Measurements from ENCODE around the gene SFTPB.
"Not testable (repeated sequence)": the region's sequence is repeated elsewhere in the genome, so short reads cannot be mapped to it uniquely, and the experiment has no call there.

The SFTPB gene

DNA sequence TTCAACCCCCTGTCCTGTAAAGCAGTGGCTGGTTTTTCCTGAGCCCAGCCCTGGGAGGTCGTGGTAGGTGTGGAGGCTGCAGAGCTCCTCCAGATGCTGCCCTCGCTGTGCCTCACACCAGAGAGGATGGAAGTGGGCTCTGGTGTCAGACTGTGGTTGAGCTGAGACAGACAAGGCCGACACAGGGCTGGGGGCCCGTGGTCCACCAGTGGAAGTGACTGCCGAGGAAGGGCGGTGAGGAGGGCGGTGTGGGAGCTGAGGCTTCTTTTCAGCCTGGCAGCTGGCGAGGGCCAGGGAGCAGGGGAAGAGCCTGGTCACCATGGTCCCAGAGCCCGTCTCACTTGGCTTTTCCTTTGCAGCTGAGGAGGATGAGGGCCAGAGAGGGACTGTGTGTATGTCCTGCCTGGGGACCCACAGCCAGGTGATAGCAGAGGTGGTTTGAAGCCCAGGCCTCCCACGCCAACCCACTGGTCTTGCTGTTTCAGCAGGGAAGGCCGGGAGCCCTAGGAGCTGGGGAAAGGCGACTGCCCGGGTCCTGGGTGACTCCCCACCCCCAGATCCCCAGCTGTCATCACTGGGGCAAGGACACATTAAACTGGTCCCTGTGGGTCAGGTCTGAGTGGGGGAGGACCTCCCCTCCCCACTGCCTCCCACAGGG is 8.5 kb downstream of the SFTPB start:
- no peak overlapping the region for H3K4me3 ChIP-seq (ENCODE audit: low read depth, low read length)
- TF ChIP-seq, protein P1, sequence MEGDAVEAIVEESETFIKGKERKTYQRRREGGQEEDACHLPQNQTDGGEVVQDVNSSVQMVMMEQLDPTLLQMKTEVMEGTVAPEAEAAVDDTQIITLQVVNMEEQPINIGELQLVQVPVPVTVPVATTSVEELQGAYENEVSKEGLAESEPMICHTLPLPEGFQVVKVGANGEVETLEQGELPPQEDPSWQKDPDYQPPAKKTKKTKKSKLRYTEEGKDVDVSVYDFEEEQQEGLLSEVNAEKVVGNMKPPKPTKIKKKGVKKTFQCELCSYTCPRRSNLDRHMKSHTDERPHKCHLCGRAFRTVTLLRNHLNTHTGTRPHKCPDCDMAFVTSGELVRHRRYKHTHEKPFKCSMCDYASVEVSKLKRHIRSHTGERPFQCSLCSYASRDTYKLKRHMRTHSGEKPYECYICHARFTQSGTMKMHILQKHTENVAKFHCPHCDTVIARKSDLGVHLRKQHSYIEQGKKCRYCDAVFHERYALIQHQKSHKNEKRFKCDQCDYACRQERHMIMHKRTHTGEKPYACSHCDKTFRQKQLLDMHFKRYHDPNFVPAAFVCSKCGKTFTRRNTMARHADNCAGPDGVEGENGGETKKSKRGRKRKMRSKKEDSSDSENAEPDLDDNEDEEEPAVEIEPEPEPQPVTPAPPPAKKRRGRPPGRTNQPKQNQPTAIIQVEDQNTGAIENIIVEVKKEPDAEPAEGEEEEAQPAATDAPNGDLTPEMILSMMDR (IDR thresholded peaks at IDR 0.05; ENCODE audit: low read depth, low read length): no peak
- in situ Hi-C loops (cut with HindIII; ENCODE audit: low sequenced_read_pairs): no loop called here
- no peak for DNase-seq (ENCODE audit: low read depth, low spot score)

DNA sequence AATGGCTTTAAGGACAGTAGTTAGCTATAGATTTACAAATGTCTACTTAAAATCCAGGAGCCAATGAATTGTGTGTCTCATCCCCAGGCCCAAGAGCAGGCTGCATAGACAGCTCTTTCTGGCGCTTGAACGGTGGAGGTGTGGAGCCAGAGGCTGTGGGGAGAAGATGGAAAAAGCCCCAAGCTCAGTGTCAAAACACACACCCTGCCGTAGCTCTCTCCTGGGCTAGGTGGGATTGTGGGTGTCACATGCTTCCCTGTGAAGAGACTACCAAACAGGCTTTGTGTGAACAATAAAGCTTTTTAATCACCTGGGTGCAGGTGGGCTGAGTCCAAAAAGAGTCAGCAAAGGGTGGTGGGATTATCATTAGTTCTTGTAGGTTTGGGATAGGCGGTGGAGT is 10.6 kb downstream of the SFTPB start:
- DNase-seq (ENCODE audit: low read depth, low spot score); H3K4me3 ChIP-seq (ENCODE audit: low read depth, low read length); in situ Hi-C loops (cut with HindIII; ENCODE audit: low sequenced_read_pairs): not testable (repeated sequence)

DNA sequence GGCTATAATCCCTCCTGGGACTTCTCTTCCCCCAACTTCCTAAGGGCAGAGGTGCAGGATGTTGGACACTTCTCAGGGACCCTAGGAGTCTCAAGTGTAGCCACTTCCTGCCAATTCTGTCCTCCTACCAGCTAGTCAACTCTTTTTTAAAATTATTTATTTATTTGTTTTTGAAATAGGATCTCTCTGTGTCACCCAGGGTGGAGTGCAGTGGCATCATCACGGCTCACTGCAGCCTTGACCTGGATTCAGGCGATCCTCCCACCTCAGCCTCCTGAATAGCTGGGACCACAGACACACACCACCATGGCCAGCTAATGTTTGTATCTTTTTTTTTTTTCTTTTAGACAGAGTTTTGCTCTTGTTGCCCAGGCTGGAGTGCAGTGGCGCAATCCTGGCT is 11.5 kb downstream of the SFTPB start:
- no peak for DNase-seq (ENCODE audit: low read depth, low spot score)
- no peak overlapping the region for H3K4me3 ChIP-seq (ENCODE audit: low read depth, low read length)
- TF ChIP-seq, protein P1 (IDR thresholded peaks at IDR 0.05; ENCODE audit: low read depth, low read length): no peak
- in situ Hi-C loops (cut with HindIII; ENCODE audit: low sequenced_read_pairs): no loop called here

DNA sequence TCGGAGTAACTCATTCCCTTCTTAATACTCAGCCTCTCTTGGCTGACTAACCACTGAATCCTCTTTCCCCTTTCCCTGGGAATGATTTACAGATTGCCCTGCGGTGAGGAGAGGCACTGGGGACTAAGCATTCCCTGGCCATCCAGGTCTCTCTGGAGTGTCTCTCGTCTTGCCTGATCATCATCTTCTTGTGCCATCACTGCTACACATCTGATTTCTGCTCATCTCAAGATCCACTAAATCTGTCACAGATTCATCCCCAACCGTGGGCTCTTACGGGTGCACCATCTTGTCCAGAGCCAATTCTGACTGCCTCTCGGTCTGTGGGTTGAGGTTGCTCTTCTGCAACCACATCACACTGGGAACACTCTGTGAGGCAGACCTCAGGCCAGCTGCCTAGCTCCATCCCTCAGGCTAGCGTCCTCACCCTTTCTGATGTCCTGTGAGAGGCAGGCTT is 12.0 kb downstream of the SFTPB start:
- in situ Hi-C loops (cut with HindIII; ENCODE audit: low sequenced_read_pairs): no loop called here
- TF ChIP-seq, protein P1 (IDR thresholded peaks at IDR 0.05; ENCODE audit: low read depth, low read length): no peak
- no peak overlapping the region for H3K4me3 ChIP-seq (ENCODE audit: low read depth, low read length)
- peak; percentile 66 for DNase-seq (ENCODE audit: low read depth, low spot score)

DNA sequence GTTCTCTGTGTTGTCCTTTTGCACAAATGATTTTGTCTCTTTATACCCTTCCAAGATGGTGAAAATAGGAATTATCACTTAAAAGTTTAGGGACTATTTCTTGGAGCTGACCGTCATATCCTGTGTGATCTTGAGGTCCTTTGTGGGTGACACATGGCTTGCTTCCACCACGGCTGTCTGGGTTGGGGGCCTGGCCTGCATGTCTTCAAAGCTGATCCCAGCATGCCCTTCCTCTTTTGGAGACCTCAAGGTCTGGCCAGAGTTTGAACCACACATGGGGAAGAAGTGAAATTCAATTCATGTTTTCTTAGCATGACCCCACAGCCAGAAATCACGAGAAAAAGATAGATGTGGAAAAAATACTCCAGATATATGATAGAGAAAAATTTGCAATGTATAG is 14.0 kb downstream of the SFTPB start:
- no peak overlapping the region for H3K4me3 ChIP-seq (ENCODE audit: low read depth, low read length)
- TF ChIP-seq, protein P1 (IDR thresholded peaks at IDR 0.05; ENCODE audit: low read depth, low read length): no peak
- in situ Hi-C loops (cut with HindIII; ENCODE audit: low sequenced_read_pairs): no loop called here
- DNase-seq (ENCODE audit: low read depth, low spot score): no peak

DNA sequence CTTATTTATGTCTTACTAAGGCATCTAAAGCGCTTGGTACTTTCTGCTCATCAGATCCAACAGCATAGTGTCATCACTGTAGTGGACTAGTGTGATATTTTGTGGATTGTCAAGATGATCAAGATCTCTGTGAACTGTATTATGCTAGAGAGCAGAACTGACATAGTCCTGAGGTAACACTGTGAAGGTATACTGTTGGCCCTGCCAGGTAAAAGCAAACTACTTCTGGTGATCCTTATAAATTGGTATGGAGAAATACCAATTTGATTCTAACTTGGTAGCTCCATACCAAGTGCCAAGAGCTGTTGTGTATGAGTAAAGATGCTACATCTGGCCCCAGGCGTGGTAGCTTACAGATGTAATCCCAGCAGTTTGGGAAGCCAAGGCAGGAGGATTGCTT is 15.9 kb downstream of the SFTPB start:
- TF ChIP-seq, protein P1 (IDR thresholded peaks at IDR 0.05; ENCODE audit: low read depth, low read length): no peak
- no peak overlapping the region for H3K4me3 ChIP-seq (ENCODE audit: low read depth, low read length)
- in situ Hi-C loops (cut with HindIII; ENCODE audit: low sequenced_read_pairs): no loop called here
- DNase-seq (ENCODE audit: low read depth, low spot score): no peak

DNA sequence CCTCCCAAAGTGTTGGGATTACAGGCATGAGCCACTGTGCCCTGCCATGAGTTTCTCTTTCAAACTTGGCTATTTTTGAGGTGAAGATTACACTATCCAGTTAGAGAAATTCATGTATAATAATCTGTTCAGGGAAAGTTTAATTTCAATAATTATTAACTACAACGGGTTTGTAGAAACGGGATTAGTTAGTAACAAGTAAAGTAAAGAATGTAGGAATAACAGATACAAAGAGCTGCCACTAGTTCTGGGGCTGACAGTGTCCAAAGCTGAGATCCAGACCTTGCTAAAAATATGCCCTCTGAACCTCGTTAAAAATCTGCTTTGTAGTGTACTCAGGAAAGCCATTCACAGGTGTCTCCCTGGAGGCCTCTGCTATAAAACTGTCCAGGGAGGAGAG is 16.9 kb downstream of the SFTPB start:
- in situ Hi-C loops (cut with HindIII; ENCODE audit: low sequenced_read_pairs): no loop called here
- TF ChIP-seq, protein P1 (IDR thresholded peaks at IDR 0.05; ENCODE audit: low read depth, low read length): no peak
- H3K4me3 ChIP-seq (ENCODE audit: low read depth, low read length): no peak overlapping the region
- DNase-seq (ENCODE audit: low read depth, low spot score): no peak
